ENCODE measurements around the gene SH3TC1.

The SH3TC1 gene

GRCh38 chr4:8181844-8182243 lies 17.2 kb upstream of the SH3TC1 start:
- DNase-seq, result peak; percentile 77

DNA sequence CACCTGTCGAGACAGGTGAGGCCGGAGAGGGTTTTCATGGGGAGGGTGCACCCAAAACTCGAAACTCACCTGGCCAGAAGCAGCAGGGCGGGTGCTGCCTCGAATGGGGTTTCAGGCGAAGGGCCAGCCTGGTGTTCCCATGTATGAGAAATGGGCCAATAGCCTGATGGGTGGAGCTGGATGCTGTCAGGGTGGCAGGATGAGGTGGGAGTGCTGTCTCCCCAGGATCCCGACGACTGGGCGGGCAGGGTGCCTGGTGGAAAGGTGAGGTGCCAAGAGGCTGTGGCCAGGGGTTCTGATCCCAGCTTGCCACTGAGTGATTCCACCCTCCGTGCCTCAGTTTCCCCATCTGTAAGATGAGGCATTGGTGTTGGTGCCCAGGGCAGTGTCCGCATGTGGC lies 16.8 kb upstream of the SH3TC1 start:
- DNase-seq, result no peak

DNA sequence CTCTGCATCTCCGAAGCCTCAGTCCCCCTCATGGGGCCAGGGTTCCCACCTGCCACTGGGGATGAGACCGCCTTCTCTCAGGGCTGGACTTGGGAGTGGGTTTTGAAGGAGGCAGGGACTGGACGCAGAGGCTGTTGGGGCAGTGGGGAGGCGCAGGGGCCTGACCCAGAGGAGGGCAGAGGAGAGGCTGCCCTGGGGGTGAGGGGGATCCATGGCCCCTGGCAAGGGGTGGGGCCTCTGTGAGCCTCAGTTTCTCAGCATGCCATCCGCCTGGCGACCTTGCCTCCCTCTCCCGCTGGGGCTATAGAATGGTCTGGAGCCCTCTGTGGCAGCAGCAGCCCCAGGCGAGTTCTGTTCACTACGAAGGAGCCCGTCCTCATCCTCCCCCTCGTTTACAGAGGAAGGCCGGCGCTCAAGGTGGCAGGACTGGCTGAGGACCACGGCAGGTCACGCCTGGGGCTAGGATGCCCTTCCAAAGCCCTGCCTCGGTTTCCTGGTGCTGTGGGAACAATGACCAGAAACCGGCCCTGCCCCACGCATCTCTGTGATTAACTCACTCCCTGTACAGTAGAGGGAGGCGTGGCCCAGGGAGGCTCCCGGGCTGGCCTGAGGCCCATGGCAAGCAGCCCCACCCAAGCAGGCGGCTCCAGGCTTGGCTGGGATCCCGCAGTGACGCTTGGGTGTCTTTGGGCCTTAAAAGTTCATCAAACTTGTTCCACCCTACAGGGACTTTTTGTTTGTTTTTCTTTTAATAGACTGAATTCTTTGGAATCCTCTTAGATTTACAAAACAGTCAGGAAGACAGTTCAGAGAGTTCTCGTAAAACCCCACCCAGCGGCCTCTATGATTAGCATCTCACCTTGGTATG lies 16.0 kb upstream of the SH3TC1 start:
- no peak for DNase-seq

- no peak for DNase-seq
Measured at GRCh38 chr4:8184061-8184460, 15.0 kb upstream of the SH3TC1 start.

GRCh38 chr4:8185295-8185694 lies 13.8 kb upstream of the SH3TC1 start:
- DNase-seq, result no peak

DNA sequence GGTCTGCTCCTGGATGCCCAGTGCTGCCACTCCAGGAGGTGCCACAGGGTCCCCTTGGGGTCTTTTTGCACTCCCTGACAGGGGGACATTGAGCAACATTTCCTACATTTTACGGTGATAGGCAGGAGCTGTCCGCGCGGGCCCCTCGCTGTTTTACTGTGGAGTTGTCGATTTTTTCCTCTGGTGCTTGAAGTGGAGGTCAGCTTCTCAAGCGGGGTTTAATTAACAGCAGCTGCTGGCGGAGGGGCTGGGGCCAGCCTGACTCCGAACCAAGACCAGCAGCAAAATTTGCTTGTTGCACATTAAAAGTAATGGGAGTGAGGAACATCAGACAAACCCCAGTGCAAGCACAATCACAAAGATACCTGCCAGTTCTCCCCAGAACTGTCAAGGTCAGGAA lies 13.2 kb upstream of the SH3TC1 start:
- DNase-seq, result no peak

GRCh38 chr4:8188085-8188484 lies 11.0 kb upstream of the SH3TC1 start:
- DNase-seq, result no peak

GRCh38 chr4:8188743-8189550 lies 10.1 kb upstream of the SH3TC1 start:
- no peak for DNase-seq

GRCh38 chr4:8189551-8190466 lies 9.3 kb upstream of the SH3TC1 start:
- DNase-seq, result no peak

DNA sequence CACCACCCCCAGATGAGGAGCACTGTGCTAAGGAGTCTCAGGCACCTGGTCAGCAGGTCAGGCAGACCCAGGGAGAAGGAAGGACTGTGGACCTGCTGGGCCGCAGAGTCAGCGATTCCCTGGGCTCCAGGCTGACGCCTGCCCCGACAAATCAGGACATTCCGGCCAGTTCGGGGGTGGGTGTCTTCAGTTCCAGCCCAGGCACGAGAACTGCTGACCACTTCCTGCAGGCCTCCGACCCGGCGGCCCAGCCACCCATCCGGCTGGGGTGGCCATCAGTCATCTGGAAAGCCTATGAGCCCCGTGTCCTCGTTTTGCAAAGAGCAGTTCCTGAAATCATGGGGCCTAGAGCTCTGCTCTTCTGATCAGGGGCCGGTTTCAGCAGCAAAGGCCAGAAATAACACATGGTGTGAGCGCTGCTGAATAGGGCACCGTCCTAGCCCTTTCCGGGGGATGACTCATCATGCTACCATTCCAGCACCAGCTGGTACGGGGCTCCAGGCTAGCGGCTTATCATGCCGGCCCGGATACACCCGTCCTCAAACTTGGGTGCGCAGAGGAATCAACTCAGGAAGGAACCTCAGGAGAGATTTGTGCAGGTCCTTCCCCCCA lies 7.8 kb upstream of the SH3TC1 start:
- peak; percentile 85 for DNase-seq

- DNase-seq, result no peak
Measured at GRCh38 chr4:8192748-8193738, 6.0 kb upstream of the SH3TC1 start.

DNA sequence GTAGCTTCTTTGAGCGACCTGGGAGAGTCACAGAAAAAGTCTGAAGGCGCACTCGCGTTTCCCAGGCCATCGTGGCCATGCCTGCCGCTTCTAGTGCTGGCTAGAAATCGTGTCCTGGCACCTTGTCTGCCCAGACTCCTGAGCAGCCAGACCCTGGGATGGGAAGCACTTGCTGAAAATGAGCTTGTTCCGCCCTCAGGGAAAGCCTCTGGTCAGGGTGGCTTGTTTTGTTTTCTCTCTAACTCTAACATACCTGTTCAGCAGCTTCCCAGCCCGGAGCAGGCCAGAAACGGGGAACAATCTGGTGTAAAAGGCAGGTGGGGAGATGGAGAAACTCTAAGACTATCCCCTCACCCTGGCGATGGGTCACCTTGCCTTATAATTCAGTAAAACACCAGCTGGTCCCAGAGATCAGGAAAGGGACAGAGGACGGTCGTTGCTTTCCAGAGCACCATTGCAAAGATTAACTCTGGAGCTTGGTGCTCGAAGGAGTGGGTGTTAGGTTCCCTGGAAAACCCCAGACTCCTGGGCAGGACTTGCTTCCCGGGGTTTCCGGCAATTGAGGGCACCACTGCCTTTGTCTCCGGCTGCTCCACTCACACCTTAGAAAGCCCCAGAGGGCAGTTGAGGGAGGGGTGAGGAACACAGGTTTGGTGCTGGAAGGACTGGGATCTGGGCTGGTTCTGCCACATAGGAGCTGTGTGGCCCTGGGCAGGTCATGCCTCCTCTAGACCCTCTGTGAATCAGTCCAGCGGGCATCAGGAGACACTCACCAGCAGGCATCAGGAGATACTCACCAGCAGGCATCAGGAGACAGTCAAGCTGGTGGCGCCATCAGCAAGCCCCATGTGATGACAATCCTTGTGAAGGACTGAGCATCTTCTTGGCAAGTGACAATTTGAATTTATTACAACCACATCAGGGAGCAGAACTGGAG lies 4.5 kb upstream of the SH3TC1 start:
- peak; percentile 73 for DNase-seq

GRCh38 chr4:8195431-8195830 lies 3.7 kb upstream of the SH3TC1 start:
- no peak for DNase-seq

DNA sequence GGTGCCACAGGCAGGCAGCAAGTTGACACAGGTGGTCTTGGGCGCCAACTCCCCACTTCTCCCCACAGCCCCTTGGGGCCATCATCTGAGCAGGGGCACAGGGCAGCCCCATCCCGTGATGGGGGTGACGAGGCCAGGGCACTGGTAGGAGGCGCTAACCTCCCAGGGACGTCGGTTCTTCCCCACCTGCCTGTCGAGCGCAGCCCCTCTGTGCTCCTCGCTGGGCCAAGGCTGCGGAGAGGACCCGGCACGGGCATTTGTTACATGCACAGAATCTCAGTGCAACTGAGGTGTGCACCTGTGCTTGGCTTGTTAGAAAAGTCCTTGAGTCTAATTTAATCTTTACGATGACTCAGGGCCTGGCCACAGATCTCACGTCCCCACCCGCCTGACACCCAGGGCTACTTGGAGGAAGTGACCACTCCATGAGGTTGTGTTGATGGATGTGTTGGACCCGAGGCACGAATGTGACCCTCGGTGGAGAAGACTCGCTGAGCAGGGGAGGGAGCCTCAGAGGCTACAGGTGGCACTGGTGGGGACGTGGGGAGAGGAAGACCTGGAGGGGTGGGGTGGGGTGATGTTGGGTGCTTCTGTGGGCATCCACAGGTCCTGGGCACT lies 3.1 kb upstream of the SH3TC1 start:
- no peak for DNase-seq

- no peak for DNase-seq
Measured at GRCh38 chr4:8197521-8197920, 1.6 kb upstream of the SH3TC1 start.

- no peak for DNase-seq
Measured at GRCh38 chr4:8198206-8198905, 734 bp upstream of the SH3TC1 start.

GRCh38 chr4:8199594-8200301 lies 658 bp downstream of the SH3TC1 start:
- DNase-seq, result no peak

GRCh38 chr4:8200302-8200975 lies 1.3 kb downstream of the SH3TC1 start:
- DNase-seq, result no peak
